HUES6 (cell line): ENCODE measurements around the gene FAM228B.
A peak's percentile ranks its signal among the peaks of the same experiment; 100 is the strongest.
"Not testable (repeated sequence)": the region's sequence is repeated elsewhere in the genome, so short reads cannot be mapped to it uniquely, and the experiment has no call there.

ENCODE experiments used
- H3K27ac ChIP-seq: 2 replicates; pipeline ENCODE4 v1.7.0; 2013; ENCODE audit warnings: low read depth, mild to moderate bottlenecking, low read length, inconsistent platforms
- H3K27me3 ChIP-seq: 2 replicates; pipeline ENCODE4 v1.6.1; 2013; ENCODE audit warnings: low read length; ENCODE audit not compliant: control insufficient read depth, insufficient read depth
- H3K36me3 ChIP-seq: 2 replicates; pipeline ENCODE4 v1.6.1; 2013; ENCODE audit warnings: low read length; ENCODE audit not compliant: control insufficient read depth, insufficient read depth
- H3K4me1 ChIP-seq: 2 replicates; pipeline ENCODE4 v1.6.1; 2013; ENCODE audit warnings: low read length; ENCODE audit not compliant: control insufficient read depth, insufficient read depth
- H3K4me3 ChIP-seq: 2 replicates; pipeline ENCODE4 v1.5.1; 2013; ENCODE audit warnings: low read depth, low read length
- H3K9ac ChIP-seq: one replicate; pipeline ENCODE4 v1.6.1; 2013; ENCODE audit warnings: mild to moderate bottlenecking, low read length
- H3K9me3 ChIP-seq: 2 replicates; pipeline ENCODE4 v1.6.1; 2013; ENCODE audit warnings: low read depth, low read length; ENCODE audit not compliant: control insufficient read depth, insufficient read depth

The FAM228B gene

DNA sequence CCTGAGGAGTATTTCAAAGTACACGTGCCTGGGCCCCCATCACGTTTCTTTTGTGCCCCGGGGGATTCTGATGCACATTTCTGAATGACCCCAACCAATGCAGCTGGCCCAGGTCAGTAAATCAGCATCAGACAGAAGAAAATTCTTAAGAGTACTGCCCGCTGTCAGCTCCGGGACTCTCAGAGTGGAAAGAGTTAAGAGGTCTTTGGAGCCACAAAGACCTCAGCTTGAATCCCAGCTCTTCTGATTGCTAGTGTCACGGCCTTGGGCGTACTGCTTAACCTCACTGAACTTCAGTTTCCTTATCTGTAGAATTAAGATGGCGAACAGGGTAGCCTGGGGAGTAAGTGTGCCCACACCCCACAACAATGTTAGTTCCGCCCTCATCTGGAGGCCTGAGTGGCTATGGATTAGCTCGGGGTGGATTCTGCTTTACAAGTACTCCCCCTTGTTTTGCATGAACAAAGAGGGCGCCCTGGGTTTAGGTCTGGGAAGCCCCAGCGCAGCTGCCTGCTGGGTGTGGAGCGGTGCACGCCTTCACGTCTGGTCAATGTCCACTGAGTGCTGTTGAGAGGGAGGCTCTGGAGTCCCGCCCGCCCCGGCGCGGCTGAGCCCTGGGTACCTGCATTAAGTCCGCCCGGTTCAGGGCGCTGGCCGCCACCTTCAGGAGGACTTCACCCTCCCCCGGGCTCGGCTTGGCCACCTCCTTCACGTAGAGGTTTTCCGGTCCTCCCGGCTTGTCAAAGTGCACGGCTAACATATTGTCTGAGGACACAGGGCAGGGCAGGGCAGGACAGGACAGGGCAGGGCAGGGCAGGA is 39.5 kb upstream of the FAM228B start:
- Histone ChIP-seq H3K9me3 (no peaks in the 10 kb centered on the region), H3K36me3 (peaks cover 22% of the 10 kb centered on the region), H3K27ac (peak overlapping the region; percentile 79), H3K9ac (peak overlapping the region; percentile 89), H3K27me3 (no peaks in the 10 kb centered on the region), H3K4me1 (peaks cover 7% of the 10 kb centered on the region), H3K4me3 (peak overlapping the region; percentile 80)

DNA sequence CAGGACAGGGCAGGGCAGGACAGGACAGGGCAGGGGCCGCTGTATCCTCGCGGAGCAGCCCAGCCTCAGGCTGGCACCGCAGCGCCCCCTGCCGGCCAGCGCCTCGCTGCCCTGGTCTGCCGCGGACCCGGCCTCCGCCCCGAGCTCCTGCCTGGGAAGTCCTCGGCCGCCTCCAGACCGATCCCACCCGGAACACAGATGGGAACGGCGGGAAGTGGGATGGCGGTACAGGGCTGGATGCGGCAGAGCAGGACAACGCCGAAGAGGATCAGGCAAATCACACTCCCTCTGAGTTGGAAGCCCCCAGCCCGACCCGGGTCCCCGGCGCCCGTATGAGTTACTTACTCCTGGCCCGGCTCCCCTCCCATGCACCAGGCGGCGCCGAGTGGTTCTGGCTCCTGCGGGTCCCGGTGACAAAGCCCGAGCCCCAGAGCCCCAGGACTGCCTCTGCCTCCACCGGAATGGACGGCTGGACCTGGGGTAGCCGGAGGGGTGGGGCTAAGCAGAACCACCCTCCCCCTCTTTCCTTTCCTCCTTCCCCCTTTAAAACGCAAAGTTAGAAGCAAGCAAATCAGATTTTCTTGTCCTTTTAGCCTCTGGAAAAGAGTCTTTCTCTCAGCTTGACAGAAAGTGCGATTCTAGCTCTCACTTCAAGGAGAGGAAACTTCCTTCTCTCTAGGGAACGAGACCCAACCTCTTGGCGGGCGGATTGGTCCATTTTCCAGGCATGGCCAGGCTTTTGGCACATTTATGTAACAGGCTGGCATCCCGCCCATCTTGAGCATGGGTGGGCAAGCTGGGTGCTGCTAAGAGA is 38.7 kb upstream of the FAM228B start, which contains the start of gene TP53I3:
Gene TP53I3, minus strand, starts transcription at position 449 of the 814 bp plus-strand sequence. CDS start 508 bp downstream, outside the sequence.
- H3K9me3 ChIP-seq = no peaks in the 10 kb centered on the region
- H3K4me1 ChIP-seq = peaks cover 7% of the 10 kb centered on the region
- peak within 1 kb of the TSS; percentile 79 for H3K27ac ChIP-seq
- H3K27me3 ChIP-seq = no peaks in the 10 kb centered on the region
- peak within 1 kb of the TSS; percentile 80 for H3K4me3 ChIP-seq
- H3K9ac ChIP-seq = peak within 1 kb of the TSS; percentile 89
- H3K36me3 ChIP-seq = peaks cover 18% of the 10 kb centered on the region

- peak overlapping the region; percentile 80 for H3K4me3 ChIP-seq
- H3K9me3 ChIP-seq = no peaks in the 10 kb centered on the region
- peaks cover 16% of the 10 kb centered on the region for H3K36me3 ChIP-seq
- H3K9ac ChIP-seq = peak overlapping the region; percentile 89
- no peaks in the 10 kb centered on the region for H3K27me3 ChIP-seq
- peaks cover 7% of the 10 kb centered on the region for H3K4me1 ChIP-seq
- H3K27ac ChIP-seq = no peak overlapping the region
Observed at GRCh38 chr2:24085200-24085489, 38.1 kb upstream of the FAM228B start.

DNA sequence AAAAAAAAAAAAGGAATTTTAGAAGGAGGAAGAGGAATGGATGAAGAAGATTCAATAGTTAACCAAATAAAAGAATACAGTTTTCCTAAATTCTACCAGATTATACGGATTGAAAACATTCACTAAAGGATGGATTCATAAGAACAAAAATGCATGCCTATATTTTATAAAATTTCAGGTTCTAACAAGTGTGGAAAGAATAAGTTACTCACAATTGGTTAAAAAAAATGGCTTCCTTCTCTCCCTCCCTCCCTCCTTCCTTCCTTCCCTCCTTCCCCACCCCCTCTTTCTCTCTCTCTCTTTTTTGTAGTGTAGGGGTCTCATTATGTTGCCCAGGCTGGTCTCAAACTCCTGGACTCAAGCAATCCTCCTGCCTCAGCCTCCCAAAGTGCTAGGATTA is 37.0 kb upstream of the FAM228B start:
- Histone ChIP-seq H3K4me3 (no peak overlapping the region), H3K9ac (no peak overlapping the region), H3K27ac (no peak overlapping the region), H3K36me3 (peaks cover 15% of the 10 kb centered on the region), H3K27me3 (no peaks in the 10 kb centered on the region), H3K9me3 (no peaks in the 10 kb centered on the region), H3K4me1 (peaks cover 7% of the 10 kb centered on the region)

- Histone ChIP-seq H3K9me3 (no peaks in the 10 kb centered on the region), H3K4me3 (no peak overlapping the region), H3K27me3 (no peaks in the 10 kb centered on the region), H3K36me3 (peaks cover 10% of the 10 kb centered on the region), H3K27ac (no peak overlapping the region), H3K4me1 (peaks cover 7% of the 10 kb centered on the region), H3K9ac (no peak overlapping the region)
Observed at GRCh38 chr2:24087032-24087431, 36.2 kb upstream of the FAM228B start.

GRCh38 chr2:24088821-24089359 is 34.4 kb upstream of the FAM228B start:
- Histone ChIP-seq H3K27ac (no peak overlapping the region), H3K36me3 (no peaks in the 10 kb centered on the region), H3K9ac (no peak overlapping the region), H3K4me1 (no peaks in the 10 kb centered on the region), H3K4me3 (no peak overlapping the region), H3K9me3 (no peaks in the 10 kb centered on the region), H3K27me3 (no peaks in the 10 kb centered on the region)

GRCh38 chr2:24093270-24093669 is 30.0 kb upstream of the FAM228B start:
- H3K4me3 ChIP-seq, H3K27me3 ChIP-seq, H3K9me3 ChIP-seq, H3K36me3 ChIP-seq, H3K27ac ChIP-seq, H3K9ac ChIP-seq: not testable (repeated sequence)
- peaks cover 11% of the 10 kb centered on the region; the same call in 1 of the 2 replicates for H3K4me1 ChIP-seq

- Histone ChIP-seq H3K4me1 (peaks cover 11% of the 10 kb centered on the region; the same call in 1 of the 2 replicates), H3K4me3 (peak overlapping the region; percentile 46), H3K9ac (peak overlapping the region; percentile 40)
- H3K9me3 ChIP-seq, H3K27ac ChIP-seq, H3K36me3 ChIP-seq, H3K27me3 ChIP-seq: not testable (repeated sequence)
Observed at GRCh38 chr2:24095171-24095677, 28.0 kb upstream of the FAM228B start.

- H3K9me3 ChIP-seq, H3K4me3 ChIP-seq, H3K4me1 ChIP-seq, H3K36me3 ChIP-seq, H3K27me3 ChIP-seq, H3K9ac ChIP-seq, H3K27ac ChIP-seq: not testable (repeated sequence)
Observed at GRCh38 chr2:24100732-24101131, 22.5 kb upstream of the FAM228B start.

- H3K9ac ChIP-seq = no peak overlapping the region
Observed at GRCh38 chr2:24101992-24102391, 21.3 kb upstream of the FAM228B start.

DNA sequence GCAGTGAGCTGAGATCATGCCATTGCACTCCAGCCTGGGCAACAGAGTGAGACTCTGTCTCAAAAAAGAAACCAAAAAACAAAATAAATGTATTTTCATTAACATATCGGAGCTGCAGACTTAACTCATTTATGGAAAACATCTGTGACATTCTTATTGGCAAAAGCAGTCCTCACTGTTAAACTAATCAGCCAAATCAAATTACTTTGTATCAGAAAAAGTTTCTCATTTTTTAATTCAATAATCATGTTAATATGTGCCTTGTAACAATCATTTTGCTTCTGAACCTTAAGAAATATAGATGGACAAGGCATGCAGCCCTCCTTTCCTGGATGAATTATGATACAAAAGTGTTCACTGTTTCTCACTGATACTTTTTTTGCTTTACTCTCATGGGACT is 20.6 kb upstream of the FAM228B start:
- Histone ChIP-seq H3K4me1 (no peaks in the 10 kb centered on the region), H3K27me3 (no peaks in the 10 kb centered on the region), H3K36me3 (no peaks in the 10 kb centered on the region), H3K4me3 (no peak overlapping the region), H3K9me3 (peaks cover 5% of the 10 kb centered on the region; the same call in 1 of the 2 replicates), H3K9ac (no peak overlapping the region), H3K27ac (no peak overlapping the region)

More at GRCh38 chr2:24101992-24102391, 21.3 kb upstream of the FAM228B start:
- Histone ChIP-seq H3K36me3 (no peaks in the 10 kb centered on the region), H3K27ac (no peak overlapping the region), H3K27me3 (no peaks in the 10 kb centered on the region), H3K4me1 (no peaks in the 10 kb centered on the region), H3K9me3 (peaks cover 5% of the 10 kb centered on the region; the same call in 1 of the 2 replicates), H3K4me3 (no peak overlapping the region)
